IPS DF 6.9 (cell line): ENCODE data around the gene RHOD.

Experiments used
- DNase-seq: peaks from one replicate; pipeline ENCODE4 v3.0.0-alpha.2; 2013; ENCODE audit warnings: low read depth, low spot score
- H3K27ac ChIP-seq: one replicate; pipeline ENCODE4 v1.5.1; 2013; ENCODE audit warnings: low read length, control low read depth
- H3K27me3 ChIP-seq: 2 replicates; pipeline ENCODE4 v1.6.1; 2013; ENCODE audit warnings: mild to moderate bottlenecking, low read length; ENCODE audit not compliant: control insufficient read depth, insufficient read depth
- H3K36me3 ChIP-seq: 2 replicates; pipeline ENCODE4 v1.6.1; 2013; ENCODE audit warnings: low read length; ENCODE audit not compliant: control insufficient read depth, insufficient read depth
- H3K4me1 ChIP-seq: 2 replicates; pipeline ENCODE4 v1.6.1; 2013; ENCODE audit warnings: low read length; ENCODE audit not compliant: control insufficient read depth, insufficient read depth
- H3K4me3 ChIP-seq: 2 replicates; pipeline ENCODE4 v1.5.1; 2013; ENCODE audit warnings: mild to moderate bottlenecking, low read length
- H3K9me3 ChIP-seq: 2 replicates; pipeline ENCODE4 v1.6.1; 2013; ENCODE audit warnings: low read length, inconsistent platforms; ENCODE audit not compliant: control insufficient read depth, insufficient read depth
- whole genome bisulfite sequencing: extraction: QIAGEN DNeasy Blood & Tissue Kit; methylation state at CpG from one replicate; pipeline ENCODE4 v1.1.7; 2013; ENCODE audit warnings: mixed read lengths, missing lambda C conversion rate; ENCODE audit not compliant: insufficient read length, insufficient coverage; 5-methylcytosine and 5-hydroxymethylcytosine counted together

RHOD gene

DNA sequence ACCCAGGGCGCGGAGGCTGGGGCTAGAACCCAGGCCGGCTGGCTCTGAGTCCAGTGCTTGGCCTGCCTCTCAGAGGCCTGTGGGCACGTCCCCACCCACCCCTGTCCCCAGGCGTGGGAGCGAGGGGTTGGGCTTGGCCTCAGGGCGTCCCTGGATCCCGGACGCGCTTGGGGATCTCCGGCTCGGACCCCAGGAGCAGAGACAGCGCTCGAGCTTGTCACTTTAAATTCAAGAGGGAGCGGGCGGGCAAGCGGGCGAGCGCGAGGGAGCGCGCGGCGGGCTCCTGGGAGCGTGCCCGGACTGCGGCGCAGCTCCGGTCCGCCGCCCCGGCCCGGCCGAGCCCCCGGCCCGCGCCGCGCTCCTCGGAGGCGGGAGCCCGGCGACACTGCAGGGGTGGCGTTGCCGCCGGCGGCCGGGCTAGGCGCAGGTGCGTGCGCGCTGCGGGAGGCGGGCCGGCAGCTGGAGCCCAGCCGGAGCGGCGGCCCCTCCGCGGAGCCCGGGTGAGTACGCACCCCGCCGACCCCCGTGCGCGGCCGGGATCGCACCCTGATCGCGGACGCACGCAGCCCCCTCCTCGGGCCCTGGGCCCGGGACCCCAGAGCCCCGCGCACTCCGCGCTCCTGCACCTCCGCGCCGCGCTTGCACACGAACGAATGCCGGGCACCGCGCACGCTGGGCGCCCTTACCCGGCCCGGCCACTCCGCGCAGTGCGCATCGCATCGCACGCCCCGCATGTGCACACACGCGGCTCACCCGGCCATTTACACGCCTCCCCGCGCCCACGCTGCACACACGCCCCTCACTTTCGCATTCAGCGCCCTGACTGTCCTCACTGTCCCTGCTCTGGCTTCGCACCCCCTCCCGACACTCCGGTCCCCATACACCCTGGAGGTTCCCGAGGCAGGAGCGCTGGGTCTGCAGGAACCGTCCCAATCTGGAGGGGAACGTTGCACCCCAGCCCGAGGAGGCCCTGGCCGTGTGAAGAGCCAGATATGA, 33.4 kb upstream of the RHOD start, which contains the start of gene SYT12:
SYT12 (plus strand) TSS at position 174 of the 996 bp plus-strand sequence. CDS start 7,011 bp downstream, outside the sequence.
- no peaks in the 10 kb centered on the region for H3K9me3 ChIP-seq
- H3K36me3 ChIP-seq: no peaks in the 10 kb centered on the region
- H3K27me3 ChIP-seq: peaks cover 21% of the 10 kb centered on the region
- no CpG with 5 or more reads among the region's 118 CpGs for WGBS
- H3K4me3 ChIP-seq: peak within 1 kb of the TSS; percentile 29; the same call in 1 of the 2 replicates
- peaks cover 2% of the 10 kb centered on the region; the same call in 1 of the 2 replicates for H3K4me1 ChIP-seq
- H3K27ac ChIP-seq: no peak within 1 kb of the TSS
- DNase-seq: no peak

GRCh38 chr11:67023957-67024353, 32.7 kb upstream of the RHOD start:
- DNase-seq: no peak
- H3K27me3 ChIP-seq: peaks cover 21% of the 10 kb centered on the region
- H3K9me3 ChIP-seq: no peaks in the 10 kb centered on the region
- WGBS: no CpG with 5 or more reads among the region's 6 CpGs
- no peaks in the 10 kb centered on the region for H3K36me3 ChIP-seq
- peaks cover 2% of the 10 kb centered on the region; the same call in 1 of the 2 replicates for H3K4me1 ChIP-seq
- H3K4me3 ChIP-seq: peak overlapping the region; percentile 29; the same call in 1 of the 2 replicates
- H3K27ac ChIP-seq: no peak overlapping the region

DNA sequence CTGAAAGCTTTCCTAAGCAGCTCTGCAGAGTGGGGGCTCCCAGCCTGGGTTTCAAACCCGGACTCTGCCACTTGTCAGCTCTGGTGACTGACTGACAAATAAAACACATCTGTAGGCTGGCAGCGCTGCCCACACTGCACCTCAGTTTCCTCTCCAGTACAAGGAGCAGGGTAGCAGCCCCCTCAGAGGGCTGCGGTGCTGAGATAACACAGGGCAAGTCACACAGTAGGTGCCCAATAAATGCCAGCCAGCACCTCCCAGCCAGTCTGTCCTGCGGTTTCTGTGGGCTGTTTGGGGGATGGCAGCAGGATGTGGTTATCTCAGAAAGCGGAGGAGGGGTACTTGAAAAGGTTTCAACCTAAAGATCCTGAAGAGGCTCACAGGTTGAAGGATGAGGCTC, 32.2 kb upstream of the RHOD start:
- no CpG with 5 or more reads among the region's 5 CpGs for WGBS
- H3K9me3 ChIP-seq: no peaks in the 10 kb centered on the region
- H3K27me3 ChIP-seq: peaks cover 21% of the 10 kb centered on the region
- no peak overlapping the region for H3K27ac ChIP-seq
- H3K4me3 ChIP-seq: no peak overlapping the region
- H3K4me1 ChIP-seq: peaks cover 2% of the 10 kb centered on the region; the same call in 1 of the 2 replicates
- no peak for DNase-seq
- H3K36me3 ChIP-seq: no peaks in the 10 kb centered on the region

GRCh38 chr11:67024966-67025365, 31.7 kb upstream of the RHOD start:
- H3K4me1 ChIP-seq: peaks cover 2% of the 10 kb centered on the region; the same call in 1 of the 2 replicates
- H3K36me3 ChIP-seq: no peaks in the 10 kb centered on the region
- no peak overlapping the region for H3K4me3 ChIP-seq
- no CpG with 5 or more reads among the region's 1 CpG for WGBS
- no peaks in the 10 kb centered on the region for H3K9me3 ChIP-seq
- no peak overlapping the region for H3K27ac ChIP-seq
- H3K27me3 ChIP-seq: peaks cover 21% of the 10 kb centered on the region
- no peak for DNase-seq

DNA sequence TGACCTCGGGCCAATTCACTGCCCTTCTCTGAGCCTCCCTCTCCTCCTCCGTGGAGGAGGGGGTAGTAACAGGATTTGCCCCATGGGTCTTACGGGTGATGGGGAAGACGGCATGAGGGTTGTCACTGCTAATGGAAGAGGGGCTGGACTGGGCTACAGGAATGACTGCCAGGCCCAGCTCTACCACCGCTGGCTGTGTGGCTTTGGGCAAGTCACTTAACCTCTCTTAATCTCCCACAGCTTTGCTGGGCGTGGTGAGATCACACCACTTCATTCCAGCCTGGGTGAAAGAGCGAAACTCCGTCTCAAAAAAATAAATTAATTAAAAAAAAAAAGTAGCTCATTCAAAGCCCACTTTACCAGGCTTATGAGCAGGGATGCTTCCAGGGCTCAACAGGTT, 30.9 kb upstream of the RHOD start:
- Histone ChIP-seq H3K36me3 (no peaks in the 10 kb centered on the region), H3K27me3 (peaks cover 21% of the 10 kb centered on the region), H3K4me3 (no peak overlapping the region), H3K27ac (no peak overlapping the region), H3K4me1 (peaks cover 2% of the 10 kb centered on the region; the same call in 1 of the 2 replicates), H3K9me3 (no peaks in the 10 kb centered on the region)
- no peak for DNase-seq
- WGBS: no CpG with 5 or more reads among the region's 8 CpGs

DNA sequence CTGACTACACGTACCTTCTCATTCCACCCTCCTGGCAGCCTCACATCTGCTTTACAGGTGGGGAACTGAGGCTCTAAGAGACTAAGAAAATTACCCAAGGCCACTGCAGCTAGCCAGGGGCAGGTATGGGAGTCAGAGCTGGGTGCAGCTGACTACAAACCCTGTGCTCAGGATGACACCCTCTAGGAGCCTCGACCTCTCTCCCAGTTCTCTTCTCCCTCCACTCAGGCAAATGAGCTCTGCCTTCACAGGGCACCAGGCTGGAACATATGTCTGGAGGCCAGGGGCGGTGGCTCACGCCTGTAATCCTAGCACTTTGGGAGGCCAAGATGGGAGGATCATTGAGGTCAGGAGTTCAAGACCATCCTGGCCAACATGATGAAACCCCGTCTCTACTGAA, 29.7 kb upstream of the RHOD start:
- DNase-seq: no peak
- H3K4me1 ChIP-seq: peaks cover 6% of the 10 kb centered on the region; the same call in 1 of the 2 replicates
- H3K27ac ChIP-seq: no peak overlapping the region
- peaks cover 21% of the 10 kb centered on the region for H3K27me3 ChIP-seq
- no peaks in the 10 kb centered on the region for H3K9me3 ChIP-seq
- WGBS: no CpG with 5 or more reads among the region's 5 CpGs
- no peaks in the 10 kb centered on the region for H3K36me3 ChIP-seq
- H3K4me3 ChIP-seq: no peak overlapping the region

DNA sequence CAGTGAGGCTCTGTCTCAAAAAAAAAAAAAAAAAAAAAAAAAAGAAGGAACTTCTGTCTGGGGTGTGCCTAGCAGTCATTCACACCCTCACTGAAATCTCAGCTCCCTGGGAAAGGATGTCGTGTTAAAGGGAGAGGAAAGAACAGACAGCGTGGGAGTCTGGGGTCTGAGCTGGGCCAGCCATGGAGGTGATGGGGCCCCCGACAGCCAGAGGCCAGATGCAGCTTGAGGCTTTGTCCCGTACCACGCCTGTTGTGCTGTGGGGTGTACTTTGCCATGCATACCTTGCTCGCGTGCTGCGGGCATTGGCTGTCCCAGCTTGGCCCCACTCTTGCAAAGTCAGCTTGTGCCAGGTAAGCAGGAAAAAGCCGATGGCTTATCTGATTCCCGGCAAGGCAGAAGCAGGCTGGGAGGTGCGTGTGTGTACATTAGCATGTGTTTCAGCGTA, 29.1 kb upstream of the RHOD start:
- Histone ChIP-seq H3K9me3 (no peaks in the 10 kb centered on the region), H3K4me1 (peaks cover 7% of the 10 kb centered on the region; the same call in 1 of the 2 replicates), H3K27ac (no peak overlapping the region), H3K27me3 (peaks cover 16% of the 10 kb centered on the region), H3K4me3 (no peak overlapping the region), H3K36me3 (no peaks in the 10 kb centered on the region)
- DNase-seq: no peak
- no CpG with 5 or more reads among the region's 12 CpGs for WGBS

GRCh38 chr11:67027943-67028542, 28.6 kb upstream of the RHOD start:
- peaks cover 11% of the 10 kb centered on the region for H3K27me3 ChIP-seq
- no peak for DNase-seq
- H3K36me3 ChIP-seq: no peaks in the 10 kb centered on the region
- H3K4me1 ChIP-seq: peaks cover 7% of the 10 kb centered on the region; the same call in 1 of the 2 replicates
- no peak overlapping the region for H3K4me3 ChIP-seq
- WGBS: no CpG with 5 or more reads among the region's 6 CpGs
- no peak overlapping the region for H3K27ac ChIP-seq
- no peaks in the 10 kb centered on the region for H3K9me3 ChIP-seq

- Histone ChIP-seq H3K27me3 (peaks cover 5% of the 10 kb centered on the region), H3K4me1 (peaks cover 4% of the 10 kb centered on the region; the same call in 1 of the 2 replicates), H3K36me3 (no peaks in the 10 kb centered on the region), H3K4me3 (no peak overlapping the region), H3K9me3 (no peaks in the 10 kb centered on the region), H3K27ac (no peak overlapping the region)
- no peak for DNase-seq
- no CpG with 5 or more reads among the region's 6 CpGs for WGBS
Observed at GRCh38 chr11:67029146-67029545, 27.5 kb upstream of the RHOD start.

GRCh38 chr11:67030976-67031375, 25.7 kb upstream of the RHOD start:
- H3K27ac ChIP-seq: no peak overlapping the region
- no peaks in the 10 kb centered on the region for H3K36me3 ChIP-seq
- DNase-seq: no peak
- H3K9me3 ChIP-seq: no peaks in the 10 kb centered on the region
- H3K4me1 ChIP-seq: peaks cover 4% of the 10 kb centered on the region; the same call in 1 of the 2 replicates
- no CpG with 5 or more reads among the region's 9 CpGs for WGBS
- no peaks in the 10 kb centered on the region for H3K27me3 ChIP-seq
- H3K4me3 ChIP-seq: no peak overlapping the region
